Psoas muscle (tissue), 8 donors: ENCODE results near the gene VSTM1. TPM values are rescaled to one million over a fixed set of nuclear protein-coding genes. Genes with fewer than 3 reads are reported as not detected.

Source experiments
- ATAC-seq, 4 donors: fragments of 200-7000 bp; cut with Tn5 transposase; one replicate each; pipeline ENCODE4 v1.9.1; 2020; ENCODE audit warnings: moderate library complexity in 3 of 4, mild to moderate bottlenecking in 2 of 4
- DNase-seq, 2 donors: peaks; one replicate each; pipeline ENCODE4 v3.0.0-alpha.2; 2020
- H3K27ac ChIP-seq: fragments of 200-600 bp; one replicate; pipeline ENCODE4 v1.8.0; 2022
- H3K27me3 ChIP-seq, 3 donors: fragments of 200-600 bp in 1 of 3; one replicate each; pipeline versions ENCODE4 v1.6.1 to v1.8.0; 2013 to 2022; ENCODE audit warnings: low read length in 2 of 3, mild to moderate bottlenecking in 2 of 3, moderate library complexity in 1 of 3; ENCODE audit not compliant: insufficient read depth in 3 of 3
- H3K36me3 ChIP-seq, 2 donors: fragments of 200-600 bp in 1 of 2; one replicate each; pipeline versions ENCODE4 v1.6.1 to v1.8.0; 2013 to 2022; ENCODE audit warnings: low read depth in 1 of 2, mild to moderate bottlenecking in 1 of 2, moderate library complexity in 1 of 2; ENCODE audit not compliant: insufficient read depth in 1 of 2
- H3K4me1 ChIP-seq: fragments of 200-600 bp; one replicate; pipeline ENCODE4 v1.8.0; 2022
- H3K4me3 ChIP-seq: fragments of 200-600 bp; one replicate; pipeline ENCODE4 v1.8.0; 2022; ENCODE audit warnings: mild to moderate bottlenecking
- H3K9me3 ChIP-seq: fragments of 200-600 bp; one replicate; pipeline ENCODE4 v1.8.0; 2022
- WGBS, 3 donors: extraction: QIAGEN DNeasy Blood & Tissue Kit; methylation state at CpG; one replicate each; pipeline versions ENCODE4 v1.1.6 to v1.1.7; 2013; 5-methylcytosine and 5-hydroxymethylcytosine counted together
- intact Hi-C, 2 donors: fragments of 100-400 bp; cut with DNase I; formaldehyde crosslinking; loops; one replicate each; pipeline versions ENCODE4 v1.11.0 to v1.14.2; 2022
- polyA plus RNA-seq, 3 donors: library from polyadenylated mRNA; stranded (reverse); fragments of 200-250 nt; gene quantifications; one replicate each; pipeline ENCODE4 v1.2.3, GENCODE V29; 2013
- total RNA-seq, 4 donors: library from RNA; stranded (reverse); fragmentation: NEBNext Ultra II Directional in 2 of 4; extraction: Animal tissue kit (Norgen Biotek cat#: 25700) in 2 of 4; gene quantifications; one replicate each; pipeline versions ENCODE4 v1.2.1 to v1.2.4, GENCODE V29; 2021 to 2023
- TF ChIP-seq, protein P1 (sequence below): fragments of 200-600 bp; IDR thresholded peaks from one replicate; pipeline ENCODE4 v1.8.0; 2022; ENCODE audit warnings: antibody characterized with exemption
- donor health status: healthy with polysubstance abuse.
- donor health status: DM: no; HTN: no; CAD: no; lungs with moderate emphysema.
- donor health status: Bipolar disorder and iron deficiency.
- donor health status: healthy.
- donor health status: DM: yes; HTN: yes; CAD: no.
- donor health status: DM: no; HTN: no; CAD: no.
- donor health status: DM: no; HTN: no; CAD: no.
- donor health status: DM: yes; HTN: yes; CAD: no.

VSTM1 gene
- total and polyA plus RNA-seq, 7 donors: not detected

DNA sequence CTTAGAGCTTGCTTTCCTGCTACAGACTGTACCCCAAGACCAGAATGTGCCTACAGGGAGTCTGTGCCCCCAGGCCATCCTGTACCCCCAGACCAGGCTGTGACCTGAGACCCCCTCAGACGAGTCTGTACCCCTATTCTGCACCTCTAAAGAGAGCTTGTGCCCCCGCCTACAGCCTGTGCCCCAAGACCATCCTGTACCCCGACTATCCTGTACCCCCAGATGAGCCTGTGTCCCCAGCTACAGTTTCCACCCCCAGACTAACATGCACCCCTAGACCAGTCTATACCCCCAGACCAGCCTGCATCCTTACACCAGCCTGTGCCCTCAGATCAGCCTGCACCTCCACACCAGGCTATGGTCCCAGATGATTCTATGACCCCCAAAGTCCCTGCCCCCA, 70.2 kb downstream of the VSTM1 start:
- Histone ChIP-seq H3K4me3 (peak overlapping the region; percentile 84), H3K36me3 (no peaks in the 10 kb centered on the region), H3K27me3 (peaks cover 0 to 6% (median 0%) of the 10 kb centered on the region in 3 donors), H3K9me3 (no peaks in the 10 kb centered on the region), H3K4me1 (peaks cover 9% of the 10 kb centered on the region), H3K27ac (peak overlapping the region; percentile 96)
- intact Hi-C loops: no loop called here
- no peak for DNase-seq
- TF ChIP-seq, protein P1, sequence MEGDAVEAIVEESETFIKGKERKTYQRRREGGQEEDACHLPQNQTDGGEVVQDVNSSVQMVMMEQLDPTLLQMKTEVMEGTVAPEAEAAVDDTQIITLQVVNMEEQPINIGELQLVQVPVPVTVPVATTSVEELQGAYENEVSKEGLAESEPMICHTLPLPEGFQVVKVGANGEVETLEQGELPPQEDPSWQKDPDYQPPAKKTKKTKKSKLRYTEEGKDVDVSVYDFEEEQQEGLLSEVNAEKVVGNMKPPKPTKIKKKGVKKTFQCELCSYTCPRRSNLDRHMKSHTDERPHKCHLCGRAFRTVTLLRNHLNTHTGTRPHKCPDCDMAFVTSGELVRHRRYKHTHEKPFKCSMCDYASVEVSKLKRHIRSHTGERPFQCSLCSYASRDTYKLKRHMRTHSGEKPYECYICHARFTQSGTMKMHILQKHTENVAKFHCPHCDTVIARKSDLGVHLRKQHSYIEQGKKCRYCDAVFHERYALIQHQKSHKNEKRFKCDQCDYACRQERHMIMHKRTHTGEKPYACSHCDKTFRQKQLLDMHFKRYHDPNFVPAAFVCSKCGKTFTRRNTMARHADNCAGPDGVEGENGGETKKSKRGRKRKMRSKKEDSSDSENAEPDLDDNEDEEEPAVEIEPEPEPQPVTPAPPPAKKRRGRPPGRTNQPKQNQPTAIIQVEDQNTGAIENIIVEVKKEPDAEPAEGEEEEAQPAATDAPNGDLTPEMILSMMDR: no peak
- ATAC-seq: no peak
- WGBS, 3 donors: 66 to 79% (median 73%) methylated on average over 3 of the region's 3 CpGs

DNA sequence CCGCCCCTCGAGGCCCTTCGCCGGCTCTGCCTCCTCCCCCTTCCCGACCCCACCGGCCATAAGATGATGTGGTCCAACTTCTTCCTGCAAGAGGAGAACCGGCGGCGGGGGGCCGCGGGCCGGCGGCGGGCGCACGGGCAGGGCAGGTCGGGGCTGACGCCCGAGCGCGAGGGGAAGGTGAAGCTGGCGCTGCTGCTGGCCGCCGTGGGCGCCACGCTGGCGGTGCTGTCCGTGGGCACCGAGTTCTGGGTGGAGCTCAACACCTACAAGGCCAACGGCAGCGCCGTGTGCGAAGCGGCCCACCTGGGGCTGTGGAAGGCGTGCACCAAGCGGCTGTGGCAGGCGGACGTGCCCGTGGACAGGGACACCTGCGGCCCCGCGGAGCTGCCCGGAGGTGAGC, 70.9 kb downstream of the VSTM1 start:
- DNase-seq: no peak
- Histone ChIP-seq H3K9me3 (no peaks in the 10 kb centered on the region), H3K27me3 (peaks cover 0 to 6% (median 0%) of the 10 kb centered on the region in 3 donors), H3K27ac (peak overlapping the region; percentile 96), H3K36me3 (no peaks in the 10 kb centered on the region), H3K4me1 (peaks cover 9% of the 10 kb centered on the region), H3K4me3 (peak overlapping the region; percentile 84)
- intact Hi-C loops: no loop called here
- WGBS, 3 donors: 26 to 37% (median 28%) methylated on average over 37 to 43 of the region's 43 CpGs
- TF ChIP-seq, protein P1: no peak
- peak in 3 of 4 donors; percentile 13 to 16 (median 14) for ATAC-seq

DNA sequence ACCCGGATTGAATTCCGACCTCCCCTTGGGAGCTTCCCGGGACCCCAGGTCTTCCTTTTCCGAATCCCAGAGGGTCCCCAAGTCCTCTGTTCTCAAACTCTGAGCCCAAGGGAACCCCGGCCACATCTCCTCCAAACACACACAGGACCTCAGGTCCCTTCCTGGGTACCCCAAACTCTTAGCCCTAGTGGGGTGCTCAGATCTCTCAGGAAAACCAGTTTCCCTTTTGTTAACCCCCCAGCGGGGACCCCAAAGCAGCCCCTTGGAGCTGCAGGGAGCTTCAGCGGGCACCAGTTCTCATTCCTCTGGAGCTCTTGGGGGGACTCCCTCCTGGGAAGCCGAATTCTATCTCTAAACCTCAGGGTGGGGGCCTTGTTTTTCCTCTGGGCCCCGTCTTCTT, 71.5 kb downstream of the VSTM1 start:
- no peak for DNase-seq
- Histone ChIP-seq H3K4me1 (peaks cover 9% of the 10 kb centered on the region), H3K9me3 (no peaks in the 10 kb centered on the region), H3K4me3 (peak overlapping the region; percentile 84), H3K27ac (peak overlapping the region; percentile 96), H3K36me3 (no peaks in the 10 kb centered on the region), H3K27me3 (peaks cover 0 to 6% (median 0%) of the 10 kb centered on the region in 3 donors)
- TF ChIP-seq, protein P1: no peak
- intact Hi-C loops: no loop called here
- 59 to 67% (median 60%) methylated on average over 9 of the region's 9 CpGs for WGBS, 3 donors
- ATAC-seq: no peak

DNA sequence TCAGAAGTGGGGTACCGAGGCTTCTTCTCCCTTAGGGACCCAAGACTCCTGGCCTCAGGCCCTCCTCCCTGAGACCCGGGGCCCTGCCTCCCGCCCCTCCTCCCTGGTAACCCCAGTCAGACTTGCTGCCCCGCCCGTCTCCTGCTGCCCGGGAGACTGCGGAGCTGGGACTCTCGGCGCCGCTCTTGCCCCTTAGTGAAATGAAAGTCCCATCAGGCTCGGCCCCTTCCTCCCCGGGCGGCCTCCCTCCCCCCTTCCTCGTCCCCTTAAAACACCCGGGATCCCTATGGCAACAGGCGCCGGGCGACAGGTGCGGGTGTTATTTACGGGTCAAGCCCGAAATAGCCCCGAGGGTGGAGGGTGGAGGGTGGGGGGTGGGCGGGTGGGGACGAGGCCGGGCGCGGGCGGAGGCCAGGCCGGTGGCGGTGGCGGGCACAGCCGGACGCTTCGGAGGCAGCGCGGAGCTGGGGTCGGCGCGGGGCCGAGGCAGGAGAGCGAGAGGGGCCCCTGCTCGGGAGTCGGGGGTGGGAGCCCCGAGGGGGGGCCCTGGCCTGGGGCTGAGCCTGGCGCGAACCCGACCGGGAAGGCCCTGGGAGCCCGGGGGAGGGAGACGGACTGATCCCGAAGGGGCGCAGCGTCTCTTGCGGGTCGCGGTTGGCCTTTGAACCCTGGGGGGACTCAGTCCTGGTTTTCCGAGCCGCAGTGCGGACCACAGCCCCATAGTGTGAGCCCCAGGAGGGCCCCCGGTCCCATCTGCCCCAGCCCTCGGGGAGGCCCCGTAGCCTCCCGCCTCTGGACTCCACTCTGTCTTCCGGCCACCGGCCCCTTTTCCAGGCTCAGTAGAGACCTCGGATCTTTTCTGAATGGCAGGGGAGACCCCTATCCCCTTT, 72.2 kb downstream of the VSTM1 start, which contains the start of gene CACNG6:
CACNG6 (plus strand) TSS at position 414 of the 890 bp plus-strand sequence. CDS start 1,241 bp downstream, outside the sequence.
- H3K27ac ChIP-seq: peak within 1 kb of the TSS; percentile 96
- H3K9me3 ChIP-seq: no peaks in the 10 kb centered on the region
- TF ChIP-seq, protein P1: no peak
- H3K27me3 ChIP-seq: peaks cover 0 to 6% (median 0%) of the 10 kb centered on the region in 3 donors
- DNase-seq (peak; percentile 67 to 88), ATAC-seq (peak; percentile 86 to 93 (median 90))
- H3K4me3 ChIP-seq: peak within 1 kb of the TSS; percentile 84
- H3K4me1 ChIP-seq: peaks cover 9% of the 10 kb centered on the region
- WGBS, 3 donors: 2 to 4% (median 3%) methylated on average over 35 to 66 of the region's 66 CpGs
- no peaks in the 10 kb centered on the region for H3K36me3 ChIP-seq
- intact Hi-C loops: no loop called here

Other genes with a start within 250 kb of the VSTM1 start
- under 1 TPM; 0.16 to 0.44 (median 0.21) TPM for gene NLRP12, start 239.6 kb downstream of the VSTM1 start, total RNA-seq
- gene NLRP12, start 239.6 kb downstream of the VSTM1 start, polyA plus RNA-seq: under 1 TPM; 0.04 to 0.17 (median 0.05) TPM
- 10 to 100 TPM; 17.0 to 23.3 (median 20.3) TPM for gene MYADM, start 196.0 kb downstream of the VSTM1 start, total RNA-seq
- gene MYADM, start 196.0 kb downstream of the VSTM1 start, polyA plus RNA-seq: 10 to 100 TPM in 1 of 3 donors, 1 to 10 TPM in 2; 5.5 to 17.2 (median 7.7) TPM
- not detected for gene PRKCG, start 181.7 kb downstream of the VSTM1 start, total RNA-seq
- gene PRKCG, start 181.7 kb downstream of the VSTM1 start, polyA plus RNA-seq: under 1 TPM in 1 of 3 donors, not detected in 2; 0.01 TPM
- not detected for gene CACNG7, start 154.6 kb downstream of the VSTM1 start, total RNA-seq
- gene CACNG7, start 154.6 kb downstream of the VSTM1 start, polyA plus RNA-seq: under 1 TPM in 1 of 3 donors, not detected in 2; 0.05 TPM
- gene CACNG8, start 101.0 kb downstream of the VSTM1 start, total RNA-seq: under 1 TPM; 0.15 to 0.26 (median 0.17) TPM
- gene CACNG8, start 101.0 kb downstream of the VSTM1 start, polyA plus RNA-seq: under 1 TPM; 0.04 to 0.42 (median 0.08) TPM
- 10 to 100 TPM; 18.4 to 33.1 (median 28.5) TPM for gene CACNG6, start 72.3 kb downstream of the VSTM1 start, total RNA-seq
- 10 to 100 TPM in 2 of 3 donors, 1 to 10 TPM in 1; 2.1 to 20.4 (median 19.0) TPM for gene CACNG6, start 72.3 kb downstream of the VSTM1 start, polyA plus RNA-seq
- gene TARM1, start 17.5 kb upstream of the VSTM1 start, total RNA-seq: not detected
- not detected for gene TARM1, start 17.5 kb upstream of the VSTM1 start, polyA plus RNA-seq
- under 1 TPM; 0.22 to 0.99 (median 0.70) TPM for gene OSCAR, start 36.9 kb upstream of the VSTM1 start, total RNA-seq
- under 1 TPM; 0.10 to 0.33 (median 0.31) TPM for gene OSCAR, start 36.9 kb upstream of the VSTM1 start, polyA plus RNA-seq
- 100 to 1,000 TPM; 260 to 361 (median 307) TPM for gene NDUFA3, start 39.0 kb upstream of the VSTM1 start, total RNA-seq
- 100 to 1,000 TPM; 302 to 473 (median 338) TPM for gene NDUFA3, start 39.0 kb upstream of the VSTM1 start, polyA plus RNA-seq
- gene TFPT, start 51.8 kb upstream of the VSTM1 start, total RNA-seq: 10 to 100 TPM; 11.0 to 22.9 (median 13.8) TPM
- gene TFPT, start 51.8 kb upstream of the VSTM1 start, polyA plus RNA-seq: 10 to 100 TPM; 23.7 to 38.3 (median 25.2) TPM
- 10 to 100 TPM; 32.3 to 41.6 (median 36.4) TPM for gene PRPF31, start 51.9 kb upstream of the VSTM1 start, total RNA-seq
- 10 to 100 TPM; 32.5 to 54.3 (median 52.9) TPM for gene PRPF31, start 51.9 kb upstream of the VSTM1 start, polyA plus RNA-seq
- gene CNOT3, start 73.9 kb upstream of the VSTM1 start, total RNA-seq: 10 to 100 TPM; 19.4 to 28.4 (median 20.4) TPM
- 10 to 100 TPM; 14.1 to 16.1 (median 16.1) TPM for gene CNOT3, start 73.9 kb upstream of the VSTM1 start, polyA plus RNA-seq
- gene LENG1, start 95.8 kb upstream of the VSTM1 start, total RNA-seq: 10 to 100 TPM in 1 of 4 donors, 1 to 10 TPM in 3; 5.8 to 10.2 (median 7.0) TPM
- 10 to 100 TPM; 11.4 to 19.6 (median 12.1) TPM for gene LENG1, start 95.8 kb upstream of the VSTM1 start, polyA plus RNA-seq
- gene TMC4, start 109.3 kb upstream of the VSTM1 start, total RNA-seq: 1 to 10 TPM in 1 of 4 donors, under 1 TPM in 2, not detected in 1; 0.55 to 2.5 (median 0.74) TPM
- under 1 TPM; 0.64 to 0.70 (median 0.70) TPM for gene TMC4, start 109.3 kb upstream of the VSTM1 start, polyA plus RNA-seq
- gene MBOAT7, start 125.7 kb upstream of the VSTM1 start, total RNA-seq: 10 to 100 TPM in 3 of 4 donors, 1 to 10 TPM in 1; 6.2 to 17.8 (median 11.4) TPM
- gene MBOAT7, start 125.7 kb upstream of the VSTM1 start, polyA plus RNA-seq: 10 to 100 TPM in 1 of 3 donors, 1 to 10 TPM in 2; 6.3 to 11.4 (median 8.4) TPM
- gene TSEN34, start 127.4 kb upstream of the VSTM1 start, total RNA-seq: 10 to 100 TPM; 17.4 to 44.6 (median 19.2) TPM
- 10 to 100 TPM; 15.5 to 42.6 (median 24.5) TPM for gene TSEN34, start 127.4 kb upstream of the VSTM1 start, polyA plus RNA-seq
- 100 to 1,000 TPM; 479 to 705 (median 663) TPM for gene RPS9, start 137.0 kb upstream of the VSTM1 start, total RNA-seq
- 1,000 to 10,000 TPM; 1,294 to 2,049 (median 1,972) TPM for gene RPS9, start 137.0 kb upstream of the VSTM1 start, polyA plus RNA-seq
- 1 to 10 TPM; 1.9 to 3.8 (median 2.3) TPM for gene LILRB3, start 159.1 kb upstream of the VSTM1 start, total RNA-seq
- 1 to 10 TPM in 1 of 3 donors, under 1 TPM in 2; 0.32 to 1.2 (median 0.40) TPM for gene LILRB3, start 159.1 kb upstream of the VSTM1 start, polyA plus RNA-seq
- 1 to 10 TPM in 3 of 4 donors, under 1 TPM in 1; 0.54 to 1.6 (median 1.3) TPM for gene LILRA6, start 178.9 kb upstream of the VSTM1 start, total RNA-seq
- gene LILRA6, start 178.9 kb upstream of the VSTM1 start, polyA plus RNA-seq: under 1 TPM; 0.22 to 0.48 (median 0.42) TPM
- gene LILRB5, start 193.4 kb upstream of the VSTM1 start, total RNA-seq: 1 to 10 TPM; 2.2 to 5.1 (median 4.4) TPM
- 1 to 10 TPM in 2 of 3 donors, under 1 TPM in 1; 0.95 to 1.3 (median 1.1) TPM for gene LILRB5, start 193.4 kb upstream of the VSTM1 start, polyA plus RNA-seq
- gene LILRB2, start 217.2 kb upstream of the VSTM1 start, total RNA-seq: 1 to 10 TPM in 3 of 4 donors, under 1 TPM in 1; 0.79 to 2.4 (median 1.7) TPM
- gene LILRB2, start 217.2 kb upstream of the VSTM1 start, polyA plus RNA-seq: 1 to 10 TPM in 1 of 3 donors, under 1 TPM in 2; 0.41 to 1.3 (median 0.42) TPM
- 1 to 10 TPM in 3 of 4 donors, not detected in 1; 1.1 to 2.2 (median 1.1) TPM for gene LILRA5, start 249.3 kb upstream of the VSTM1 start, total RNA-seq
- gene LILRA5, start 249.3 kb upstream of the VSTM1 start, polyA plus RNA-seq: 1 to 10 TPM in 1 of 3 donors, under 1 TPM in 2; 0.44 to 1.2 (median 0.52) TPM